Endothelial cell (in vitro differentiated cells): Measurements from ENCODE around the gene HNRNPM. TPM values are rescaled to one million over a fixed set of nuclear protein-coding genes. Genes with fewer than 3 reads are reported as not detected.

ENCODE experiments used
- DNase-seq: peaks from one replicate; pipeline ENCODE4 v3.0.0; 2021; ENCODE audit warnings: low spot score
- H3K27ac Mint-ChIP-seq: one replicate; pipeline ENCODE4 v1.8.0; 2021; ENCODE audit warnings: mixed read lengths, inconsistent platforms; ENCODE audit not compliant: unreplicated experiment
- H3K27me3 Mint-ChIP-seq: one replicate; pipeline ENCODE4 v1.8.0; 2021; ENCODE audit warnings: mild to moderate bottlenecking, moderate library complexity, mixed read lengths, inconsistent platforms; ENCODE audit not compliant: unreplicated experiment
- H3K36me3 Mint-ChIP-seq: one replicate; pipeline ENCODE4 v1.8.0; 2021; ENCODE audit warnings: mild to moderate bottlenecking, low read depth, mixed read lengths, inconsistent platforms; ENCODE audit not compliant: unreplicated experiment
- H3K4me1 Mint-ChIP-seq: one replicate; pipeline ENCODE4 v1.8.0; 2021; ENCODE audit warnings: mild to moderate bottlenecking, mixed read lengths, inconsistent platforms; ENCODE audit not compliant: unreplicated experiment
- H3K4me3 Mint-ChIP-seq: one replicate; pipeline ENCODE4 v1.8.0; 2021; ENCODE audit warnings: mild to moderate bottlenecking, mixed read lengths, inconsistent platforms; ENCODE audit not compliant: unreplicated experiment
- H3K9me3 Mint-ChIP-seq: one replicate; pipeline ENCODE4 v1.8.0; 2021; ENCODE audit warnings: mixed read lengths, inconsistent platforms; ENCODE audit not compliant: unreplicated experiment
- total RNA-seq: library from RNA; stranded (reverse); fragmentation: NEBNext Ultra II Directional; extraction: Animal tissue kit (Norgen Biotek cat#: 25700); gene quantifications from one replicate; pipeline ENCODE4 v1.2.1, GENCODE V29; 2021; ENCODE audit not compliant: unreplicated experiment
- TF ChIP-seq, protein P1 (sequence below): fragments of 200-600 bp; sonication (generic); IDR thresholded peaks from one replicate; pipeline ENCODE4 v1.5.0; 2021; ENCODE audit warnings: antibody characterized with exemption; ENCODE audit not compliant: unreplicated experiment

Gene HNRNPM
- total RNA-seq, 1 donor from 2014 or later: 223 TPM

DNA sequence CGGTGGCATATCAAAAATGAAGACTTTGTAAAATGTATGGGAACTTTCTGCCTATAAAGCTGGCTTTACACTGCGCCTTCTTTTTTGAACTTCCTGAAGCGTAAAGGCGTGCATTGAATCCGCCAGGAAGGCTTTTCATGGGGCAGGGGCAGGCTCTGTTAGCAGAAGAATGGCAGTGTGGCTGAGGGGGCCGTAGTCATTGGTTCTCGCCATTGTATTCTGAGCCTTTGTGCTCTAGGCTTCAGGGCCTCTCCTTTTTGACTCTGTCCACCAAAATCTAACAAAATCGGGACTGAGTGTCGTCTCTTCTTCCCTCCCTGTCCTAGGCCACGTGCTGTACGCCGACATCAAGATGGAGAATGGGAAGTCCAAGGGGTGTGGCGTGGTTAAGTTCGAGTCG lies 43.6 kb downstream of the HNRNPM start:
- Mint-ChIP-seq H3K9me3 (no peaks in the 10 kb centered on the region), H3K36me3 (peaks cover 43% of the 10 kb centered on the region), H3K4me3 (peak overlapping the region; percentile 27), H3K4me1 (peaks cover 23% of the 10 kb centered on the region), H3K27me3 (peaks cover 25% of the 10 kb centered on the region), H3K27ac (peak overlapping the region; percentile 74)
- no peak for DNase-seq
- TF ChIP-seq, protein P1, sequence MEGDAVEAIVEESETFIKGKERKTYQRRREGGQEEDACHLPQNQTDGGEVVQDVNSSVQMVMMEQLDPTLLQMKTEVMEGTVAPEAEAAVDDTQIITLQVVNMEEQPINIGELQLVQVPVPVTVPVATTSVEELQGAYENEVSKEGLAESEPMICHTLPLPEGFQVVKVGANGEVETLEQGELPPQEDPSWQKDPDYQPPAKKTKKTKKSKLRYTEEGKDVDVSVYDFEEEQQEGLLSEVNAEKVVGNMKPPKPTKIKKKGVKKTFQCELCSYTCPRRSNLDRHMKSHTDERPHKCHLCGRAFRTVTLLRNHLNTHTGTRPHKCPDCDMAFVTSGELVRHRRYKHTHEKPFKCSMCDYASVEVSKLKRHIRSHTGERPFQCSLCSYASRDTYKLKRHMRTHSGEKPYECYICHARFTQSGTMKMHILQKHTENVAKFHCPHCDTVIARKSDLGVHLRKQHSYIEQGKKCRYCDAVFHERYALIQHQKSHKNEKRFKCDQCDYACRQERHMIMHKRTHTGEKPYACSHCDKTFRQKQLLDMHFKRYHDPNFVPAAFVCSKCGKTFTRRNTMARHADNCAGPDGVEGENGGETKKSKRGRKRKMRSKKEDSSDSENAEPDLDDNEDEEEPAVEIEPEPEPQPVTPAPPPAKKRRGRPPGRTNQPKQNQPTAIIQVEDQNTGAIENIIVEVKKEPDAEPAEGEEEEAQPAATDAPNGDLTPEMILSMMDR: no peak

DNA sequence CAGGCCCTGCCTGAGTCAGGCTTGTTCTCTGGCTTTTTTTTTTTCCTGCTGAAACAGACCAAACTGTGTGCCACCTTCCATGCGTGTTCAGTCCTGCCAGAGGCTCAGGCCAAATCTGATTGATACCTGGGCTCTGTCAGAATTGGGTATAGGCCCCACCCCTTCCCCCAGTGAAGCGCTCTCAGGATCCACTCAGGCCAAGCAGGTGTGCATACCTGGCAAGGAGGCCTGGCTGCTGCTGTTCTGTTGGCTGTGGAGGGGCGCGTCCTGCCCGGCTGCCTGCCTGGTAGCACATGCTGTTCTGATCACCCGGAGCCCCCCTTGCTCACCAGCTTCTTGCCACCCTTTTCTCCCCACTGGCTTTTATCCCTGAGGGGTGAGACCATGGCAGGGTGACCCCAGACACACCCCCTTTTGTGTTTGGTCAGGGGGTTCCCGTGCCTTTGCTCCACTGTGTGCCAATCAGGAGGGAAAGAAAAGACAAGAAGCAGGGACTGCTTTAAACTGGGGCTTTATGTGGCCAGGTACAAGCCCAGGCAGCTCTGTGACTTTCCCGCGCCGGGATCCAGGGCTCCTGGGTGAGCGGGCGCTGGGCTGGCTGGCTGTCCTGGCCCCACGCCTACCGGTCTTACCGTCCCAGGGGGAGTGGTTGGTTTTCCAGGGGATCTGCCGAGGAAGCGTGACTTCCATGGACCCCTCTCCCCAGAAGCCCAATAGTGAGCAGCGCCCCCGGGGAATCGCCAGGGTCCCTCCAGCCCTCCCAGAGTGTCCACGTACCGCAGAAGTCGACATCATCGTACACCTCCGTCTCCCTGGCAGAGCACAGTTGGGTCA lies 45.0 kb downstream of the HNRNPM start:
- peak overlapping the region; percentile 73 for H3K4me3 Mint-ChIP-seq
- no peaks in the 10 kb centered on the region for H3K9me3 Mint-ChIP-seq
- peaks cover 36% of the 10 kb centered on the region for H3K36me3 Mint-ChIP-seq
- H3K27ac Mint-ChIP-seq: peak overlapping the region; percentile 30
- DNase-seq: no peak
- TF ChIP-seq, protein P1: no peak
- H3K4me1 Mint-ChIP-seq: peaks cover 23% of the 10 kb centered on the region
- H3K27me3 Mint-ChIP-seq: peaks cover 22% of the 10 kb centered on the region

DNA sequence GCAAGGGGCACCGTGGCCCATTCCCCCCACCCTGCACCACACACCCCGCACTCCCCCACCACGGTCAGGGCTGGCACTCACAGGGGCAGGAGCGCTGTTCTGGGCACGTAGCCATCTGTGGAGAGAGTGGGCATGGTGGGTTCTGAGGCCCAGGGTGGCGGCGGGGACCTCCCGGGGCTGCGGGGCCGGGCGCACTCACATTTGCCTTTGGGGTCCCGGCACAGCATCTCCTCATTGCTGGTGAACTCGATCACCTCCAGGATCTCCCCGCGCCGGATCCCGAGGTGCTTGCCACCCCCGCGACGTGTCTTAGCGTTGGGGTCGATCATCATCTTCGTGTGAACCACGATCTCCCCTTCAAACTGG lies 45.6 kb downstream of the HNRNPM start:
- H3K36me3 Mint-ChIP-seq: peaks cover 30% of the 10 kb centered on the region
- H3K4me3 Mint-ChIP-seq: no peak overlapping the region
- no peaks in the 10 kb centered on the region for H3K9me3 Mint-ChIP-seq
- H3K27me3 Mint-ChIP-seq: peaks cover 16% of the 10 kb centered on the region
- H3K4me1 Mint-ChIP-seq: peaks cover 23% of the 10 kb centered on the region
- no peak for DNase-seq
- TF ChIP-seq, protein P1: no peak
- H3K27ac Mint-ChIP-seq: no peak overlapping the region

DNA sequence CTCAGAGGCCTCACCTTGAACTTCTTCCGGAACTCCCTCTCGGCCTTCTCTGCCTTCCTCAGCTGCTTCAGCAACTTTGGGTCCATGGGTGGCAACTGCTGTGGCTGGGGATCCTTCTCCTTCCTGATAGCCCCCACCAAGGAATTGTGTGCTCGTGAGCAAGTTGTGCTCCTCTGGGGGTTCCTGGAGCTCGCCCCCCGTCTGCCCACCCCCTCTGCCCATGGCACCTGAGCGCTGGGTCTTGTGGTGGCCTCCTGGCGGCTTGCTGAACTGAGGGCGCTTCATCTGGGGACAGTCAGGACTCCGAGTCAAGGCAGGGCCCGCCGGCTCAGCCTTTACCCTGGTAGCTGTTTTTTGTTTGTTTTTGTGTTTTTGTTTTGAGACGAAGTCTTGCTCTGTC lies 46.1 kb downstream of the HNRNPM start:
- H3K27ac Mint-ChIP-seq: no peak overlapping the region

DNA sequence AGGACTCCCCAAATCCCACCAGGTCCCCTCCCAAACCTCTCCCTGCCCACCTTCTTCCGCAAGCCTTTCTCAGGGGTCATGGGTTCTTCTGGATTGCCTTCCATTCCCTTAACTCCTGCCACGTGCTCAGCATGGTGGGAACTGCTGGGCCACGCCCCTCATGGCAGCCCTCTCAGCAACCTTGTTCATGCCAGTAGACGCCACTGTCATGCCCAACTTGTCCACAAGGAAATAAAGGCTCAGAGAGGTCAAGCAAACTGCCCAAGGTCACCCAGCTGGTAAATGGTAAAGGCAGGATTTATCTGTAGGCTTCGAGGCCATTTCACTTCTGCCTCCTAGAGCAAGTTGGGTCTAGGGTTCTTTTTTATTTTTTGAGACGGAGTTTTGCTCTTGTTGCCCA lies 46.8 kb downstream of the HNRNPM start:
- DNase-seq: no peak
- peaks cover 10% of the 10 kb centered on the region for H3K27me3 Mint-ChIP-seq
- peaks cover 21% of the 10 kb centered on the region for H3K4me1 Mint-ChIP-seq
- TF ChIP-seq, protein P1: no peak
- H3K36me3 Mint-ChIP-seq: peaks cover 25% of the 10 kb centered on the region
- H3K4me3 Mint-ChIP-seq: no peak overlapping the region
- no peaks in the 10 kb centered on the region for H3K9me3 Mint-ChIP-seq
- H3K27ac Mint-ChIP-seq: no peak overlapping the region

More for the DNA sequence above, 46.1 kb downstream of the HNRNPM start:
- peaks cover 13% of the 10 kb centered on the region for H3K27me3 Mint-ChIP-seq
- no peak for DNase-seq
- TF ChIP-seq, protein P1: no peak
- peaks cover 29% of the 10 kb centered on the region for H3K36me3 Mint-ChIP-seq
- H3K9me3 Mint-ChIP-seq: no peaks in the 10 kb centered on the region
- H3K4me3 Mint-ChIP-seq: no peak overlapping the region
- peaks cover 23% of the 10 kb centered on the region for H3K4me1 Mint-ChIP-seq
